Skeletal muscle satellite cell (primary cell): ENCODE data around the gene ANGPTL2.

Experiments used
- H3K27me3 ChIP-seq: 2 replicates; pipeline ENCODE4 v1.7.0; 2013; ENCODE audit warnings: low read length; ENCODE audit not compliant: control insufficient read depth, insufficient read depth
- H3K36me3 ChIP-seq: 2 replicates; pipeline ENCODE4 v1.7.0; 2013; ENCODE audit warnings: mild to moderate bottlenecking, control low read depth, low read length; ENCODE audit not compliant: insufficient read depth
- H3K4me1 ChIP-seq: 2 replicates; pipeline ENCODE4 v1.7.0; 2013; ENCODE audit warnings: low read length; ENCODE audit not compliant: control insufficient read depth, insufficient read depth
- H3K4me2 ChIP-seq: 2 replicates; pipeline ENCODE4 v1.7.0; 2013; ENCODE audit warnings: mild to moderate bottlenecking, low read length
- H3K4me3 ChIP-seq: 2 replicates; pipeline ENCODE4 v1.7.0; 2013; ENCODE audit warnings: low read length
- H3K9ac ChIP-seq: 2 replicates; pipeline ENCODE4 v1.7.0; 2013; ENCODE audit warnings: mild to moderate bottlenecking, low read depth, low read length, moderate library complexity
- H3K9me3 ChIP-seq: replicated peaks from 2 replicates; pipeline ENCODE4 v1.7.0; 2013; ENCODE audit warnings: mild to moderate bottlenecking, control low read depth, low read length

ANGPTL2 gene

DNA sequence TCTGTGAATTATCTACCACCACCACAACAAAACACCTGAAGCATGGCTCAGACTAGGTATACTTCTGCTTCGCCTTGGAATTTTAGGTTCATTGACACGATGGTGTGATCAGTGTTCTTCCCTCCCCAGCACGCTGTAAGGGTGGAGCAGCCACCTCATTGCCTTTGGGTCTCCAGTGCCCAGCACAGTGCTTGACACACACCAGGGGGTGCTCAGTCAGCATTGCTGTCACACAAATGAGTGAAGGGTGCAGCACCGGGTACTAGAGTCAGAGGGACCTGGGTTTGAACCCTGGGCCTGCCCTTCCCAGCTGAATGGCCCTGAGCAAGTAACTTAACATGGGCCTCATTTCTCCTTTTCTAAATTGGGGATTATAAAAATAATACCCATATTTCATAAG is 9.9 kb upstream of the ANGPTL2 start:
- Histone ChIP-seq H3K9me3 (no peaks in the 10 kb centered on the region), H3K4me2 (peak overlapping the region; percentile 49), H3K9ac (peak overlapping the region; percentile 54), H3K4me1 (peaks cover 55% of the 10 kb centered on the region), H3K36me3 (no peaks in the 10 kb centered on the region), H3K27me3 (peaks cover 9% of the 10 kb centered on the region), H3K4me3 (no peak overlapping the region)

DNA sequence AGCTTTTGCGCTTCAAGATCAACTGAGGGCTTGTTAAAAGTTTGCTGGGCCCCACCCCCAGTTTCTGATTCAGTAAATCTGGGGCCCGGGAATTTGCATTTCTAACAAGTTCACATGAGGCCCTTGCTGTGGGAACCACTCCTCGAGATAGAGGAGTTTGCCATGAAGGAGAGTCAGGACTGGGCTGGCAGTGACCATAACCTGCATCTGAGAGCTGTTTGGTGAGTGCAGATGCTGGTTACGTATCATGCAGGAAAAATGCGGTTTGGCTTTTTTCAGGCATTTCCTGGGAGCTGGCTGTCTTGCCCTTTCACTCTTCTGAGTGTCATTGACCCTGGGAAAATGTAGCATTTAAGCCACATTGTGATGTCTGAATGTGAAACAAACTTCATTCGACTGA is 9.4 kb upstream of the ANGPTL2 start:
- Histone ChIP-seq H3K9me3 (no peaks in the 10 kb centered on the region), H3K27me3 (peaks cover 9% of the 10 kb centered on the region), H3K36me3 (no peaks in the 10 kb centered on the region), H3K4me2 (peak overlapping the region; percentile 49), H3K4me3 (peak overlapping the region; percentile 1), H3K4me1 (peaks cover 55% of the 10 kb centered on the region), H3K9ac (peak overlapping the region; percentile 54)

DNA sequence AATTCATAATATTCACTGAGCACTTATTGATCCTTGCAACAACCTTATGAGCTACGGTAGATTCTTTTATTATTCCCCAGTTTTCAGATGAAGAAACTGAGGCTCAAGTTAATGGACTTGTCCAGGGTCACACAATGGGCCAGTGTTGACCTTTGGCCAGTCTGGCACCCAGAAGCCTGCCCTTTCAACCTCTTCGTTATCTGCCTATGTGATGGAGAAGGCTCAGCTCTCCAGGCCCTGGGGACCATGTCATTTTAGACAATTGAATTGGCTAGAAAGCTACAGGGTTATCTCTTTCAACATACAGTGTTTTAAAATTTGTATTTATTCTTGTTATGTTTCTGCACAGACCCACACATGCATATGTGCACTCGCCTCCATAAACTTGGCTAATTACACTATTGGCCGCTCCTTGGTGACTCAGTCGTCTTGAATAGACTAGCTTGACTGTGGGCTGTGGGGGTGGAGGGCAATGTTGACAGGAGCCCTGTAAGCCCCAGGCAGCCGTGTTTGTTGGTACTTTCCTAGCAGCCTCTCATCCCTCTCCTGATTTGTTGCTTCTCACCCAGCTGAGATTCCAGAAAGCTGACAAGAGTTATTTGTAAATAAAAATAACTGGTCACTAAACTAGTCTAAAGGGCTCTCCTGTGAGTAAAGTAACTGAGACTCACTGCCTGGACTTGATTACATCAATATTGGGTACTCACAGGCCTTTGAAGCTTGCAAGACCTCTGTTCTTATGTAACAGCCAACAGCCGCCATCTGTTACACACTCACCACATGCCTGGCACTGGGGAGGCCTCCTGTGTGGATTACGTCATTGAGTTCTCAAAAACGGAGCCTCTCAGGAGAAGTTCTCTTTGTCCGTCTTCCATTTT is 8.5 kb upstream of the ANGPTL2 start:
- H3K36me3 ChIP-seq, result no peaks in the 10 kb centered on the region
- peaks cover 55% of the 10 kb centered on the region for H3K4me1 ChIP-seq
- no peaks in the 10 kb centered on the region for H3K9me3 ChIP-seq
- peak overlapping the region; percentile 1 for H3K4me3 ChIP-seq
- peak overlapping the region; percentile 51 for H3K9ac ChIP-seq
- peaks cover 6% of the 10 kb centered on the region for H3K27me3 ChIP-seq
- peak overlapping the region; percentile 49 for H3K4me2 ChIP-seq

DNA sequence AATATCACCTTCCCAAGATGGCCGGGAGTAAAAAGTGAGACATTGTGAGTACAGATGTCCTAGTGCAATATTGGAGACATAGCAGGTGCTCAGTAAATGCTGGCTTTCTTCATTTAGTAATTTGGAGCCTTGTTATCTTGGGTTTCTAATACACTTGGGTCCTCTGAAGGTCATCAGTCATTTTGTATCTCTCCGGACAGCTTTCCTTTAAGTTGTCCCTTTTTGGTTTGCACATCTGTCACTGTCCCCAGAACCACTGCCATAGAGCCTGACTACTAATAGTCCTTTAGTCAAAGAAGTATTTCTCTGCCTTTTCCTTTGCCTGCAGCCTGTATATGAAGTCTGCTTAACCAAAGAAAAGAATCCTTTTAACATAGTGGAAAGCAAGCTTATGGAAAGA is 7.8 kb upstream of the ANGPTL2 start:
- Histone ChIP-seq H3K4me1 (peaks cover 55% of the 10 kb centered on the region), H3K27me3 (peaks cover 2% of the 10 kb centered on the region), H3K4me3 (no peak overlapping the region)

DNA sequence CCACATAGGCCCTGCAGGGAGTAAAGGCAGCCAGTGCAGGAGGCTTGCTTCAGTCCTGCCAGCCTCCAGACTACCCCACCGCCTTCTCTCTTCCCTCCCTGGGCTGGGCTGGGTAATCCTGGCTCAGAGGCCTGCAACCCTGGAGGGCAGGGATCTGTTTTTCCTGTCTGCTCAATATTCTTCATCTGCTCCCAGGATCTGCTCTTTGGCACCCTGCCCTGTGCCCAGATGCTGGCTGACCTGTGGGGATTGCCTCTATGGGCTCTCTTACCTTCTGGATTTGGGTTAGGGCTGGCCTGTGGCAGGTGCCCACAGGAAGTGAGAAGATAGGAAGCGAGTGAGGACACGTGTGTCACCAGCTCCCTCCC is 7.3 kb upstream of the ANGPTL2 start:
- peaks cover 52% of the 10 kb centered on the region for H3K4me1 ChIP-seq
- no peak overlapping the region for H3K4me3 ChIP-seq

More for the DNA sequence above, 7.8 kb upstream of the ANGPTL2 start:
- Histone ChIP-seq H3K4me2 (peak overlapping the region; percentile 49), H3K9me3 (no peaks in the 10 kb centered on the region), H3K9ac (no peak overlapping the region), H3K36me3 (no peaks in the 10 kb centered on the region)

DNA sequence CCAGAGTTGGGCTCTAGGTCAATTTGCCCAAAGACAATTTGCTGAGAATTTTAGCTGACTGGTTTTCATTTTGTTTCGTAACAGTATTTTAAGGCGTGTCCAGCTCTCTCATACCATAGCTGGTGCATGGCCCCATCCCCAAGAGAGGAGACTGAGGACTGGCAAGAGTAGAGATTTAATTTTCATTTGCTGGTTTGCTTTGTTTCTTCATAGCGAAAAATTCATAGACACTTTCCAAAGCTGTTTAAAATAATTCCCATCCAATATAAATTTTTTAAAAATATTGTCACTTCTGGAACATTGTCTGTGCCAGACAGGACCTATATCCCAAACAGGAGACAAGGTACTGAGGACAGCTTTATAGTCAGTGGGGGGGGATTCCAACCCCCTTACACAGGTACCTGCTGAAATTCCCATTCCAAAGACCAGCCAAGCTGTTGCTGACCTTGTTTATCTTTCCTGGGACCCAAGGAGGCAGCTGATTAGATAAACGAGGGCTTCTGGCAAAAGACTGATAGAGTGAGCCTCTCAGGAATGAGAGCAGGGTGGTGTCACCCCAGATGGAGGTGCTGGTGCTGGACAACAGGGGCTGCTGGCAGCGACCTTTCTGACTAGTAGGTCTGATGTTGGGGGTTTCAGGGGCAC is 6.8 kb upstream of the ANGPTL2 start:
- peaks cover 47% of the 10 kb centered on the region for H3K4me1 ChIP-seq
- H3K36me3 ChIP-seq, result no peaks in the 10 kb centered on the region
- no peak overlapping the region for H3K4me2 ChIP-seq
- H3K9me3 ChIP-seq, result no peaks in the 10 kb centered on the region
- H3K4me3 ChIP-seq, result no peak overlapping the region
- no peak overlapping the region for H3K9ac ChIP-seq
- H3K27me3 ChIP-seq, result no peaks in the 10 kb centered on the region

More for the DNA sequence above, 7.3 kb upstream of the ANGPTL2 start:
- H3K9me3 ChIP-seq, result no peaks in the 10 kb centered on the region
- no peaks in the 10 kb centered on the region for H3K36me3 ChIP-seq
- H3K27me3 ChIP-seq, result no peaks in the 10 kb centered on the region
- H3K9ac ChIP-seq, result no peak overlapping the region
- no peak overlapping the region for H3K4me2 ChIP-seq

DNA sequence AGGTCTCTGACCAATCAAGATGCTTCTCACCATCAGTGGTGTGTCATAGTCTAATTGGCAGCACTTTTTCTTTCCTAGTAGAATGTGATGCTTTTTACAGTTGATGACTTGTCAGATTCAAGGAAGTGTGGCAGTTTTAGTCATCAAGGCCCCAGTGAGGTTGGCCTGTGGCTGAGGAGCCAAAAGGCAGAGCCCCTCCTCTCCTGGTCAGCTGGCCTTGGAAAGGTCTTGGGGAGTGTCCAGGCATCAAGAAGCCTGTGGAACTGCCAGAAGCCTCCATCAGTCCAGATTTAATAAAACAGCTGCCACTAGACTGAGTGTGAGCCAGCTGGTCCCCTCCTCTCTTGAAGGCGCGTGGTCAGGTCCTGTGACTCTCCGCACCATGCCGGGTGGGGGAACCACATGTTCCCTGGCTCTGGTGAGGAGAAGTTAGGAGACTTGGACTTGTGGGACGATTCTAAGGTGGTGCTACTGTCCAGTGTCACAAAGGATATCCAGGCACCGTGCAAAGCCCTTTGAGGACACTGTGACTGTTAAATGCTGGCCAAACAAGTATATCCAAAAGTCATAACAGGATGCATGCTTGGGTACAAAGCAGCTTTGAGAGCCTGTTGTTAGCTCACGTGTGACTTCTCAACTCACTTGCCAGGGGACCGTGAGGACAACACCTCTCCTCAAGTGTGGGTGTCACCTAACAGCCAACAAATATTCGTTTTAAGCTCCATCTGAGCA is 6.1 kb upstream of the ANGPTL2 start:
- Histone ChIP-seq H3K4me2 (no peak overlapping the region), H3K4me1 (peaks cover 42% of the 10 kb centered on the region), H3K4me3 (no peak overlapping the region), H3K9ac (no peak overlapping the region), H3K9me3 (no peaks in the 10 kb centered on the region), H3K36me3 (no peaks in the 10 kb centered on the region), H3K27me3 (no peaks in the 10 kb centered on the region)

DNA sequence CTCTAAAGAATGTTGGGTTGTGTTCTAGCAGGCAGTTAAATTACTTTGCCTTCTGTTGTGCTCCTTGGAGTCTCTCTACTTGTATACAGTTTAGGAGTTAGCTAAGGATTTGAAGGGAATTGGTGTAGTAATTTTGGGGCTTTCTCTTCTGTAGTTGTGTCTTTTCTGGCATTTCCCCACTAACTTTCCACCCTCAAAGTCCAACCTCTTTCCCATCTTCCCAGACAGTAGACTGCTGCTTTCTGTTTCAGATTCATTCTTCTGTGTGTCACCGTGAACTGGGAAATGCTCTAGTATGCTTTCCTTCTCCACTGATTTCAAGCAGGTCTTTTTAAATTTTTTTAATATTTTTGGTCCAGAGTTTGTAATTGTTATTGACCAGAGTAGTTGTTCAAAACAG is 4.5 kb upstream of the ANGPTL2 start:
- no peak overlapping the region for H3K9ac ChIP-seq
- H3K4me3 ChIP-seq, result no peak overlapping the region

DNA sequence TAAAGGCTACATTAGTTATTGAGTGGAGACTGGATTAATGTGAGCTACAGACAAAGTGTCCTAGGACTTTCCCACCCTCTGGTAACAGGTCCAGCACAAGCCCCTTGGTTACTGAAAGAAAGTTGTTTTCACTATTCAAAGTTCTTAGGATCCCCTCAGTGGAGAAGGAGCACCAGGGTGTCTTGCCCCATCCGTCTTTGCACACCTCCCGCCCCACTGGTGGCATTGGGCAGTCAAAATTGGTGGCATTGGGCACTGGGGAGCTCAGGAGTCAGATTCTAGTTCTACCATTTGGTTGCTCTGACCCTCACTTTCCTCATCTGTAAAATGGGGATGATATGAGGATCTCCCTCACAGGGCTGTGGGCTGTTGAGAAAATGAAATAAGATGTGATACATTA is 2.4 kb upstream of the ANGPTL2 start:
- Histone ChIP-seq H3K27me3 (no peaks in the 10 kb centered on the region), H3K9ac (no peak overlapping the region), H3K4me3 (no peak overlapping the region), H3K9me3 (no peaks in the 10 kb centered on the region), H3K4me2 (no peak overlapping the region), H3K4me1 (peaks cover 34% of the 10 kb centered on the region), H3K36me3 (no peaks in the 10 kb centered on the region)

More for the DNA sequence above, 4.5 kb upstream of the ANGPTL2 start:
- Histone ChIP-seq H3K27me3 (no peaks in the 10 kb centered on the region), H3K9me3 (no peaks in the 10 kb centered on the region), H3K4me1 (peaks cover 40% of the 10 kb centered on the region), H3K36me3 (no peaks in the 10 kb centered on the region), H3K4me2 (no peak overlapping the region)

DNA sequence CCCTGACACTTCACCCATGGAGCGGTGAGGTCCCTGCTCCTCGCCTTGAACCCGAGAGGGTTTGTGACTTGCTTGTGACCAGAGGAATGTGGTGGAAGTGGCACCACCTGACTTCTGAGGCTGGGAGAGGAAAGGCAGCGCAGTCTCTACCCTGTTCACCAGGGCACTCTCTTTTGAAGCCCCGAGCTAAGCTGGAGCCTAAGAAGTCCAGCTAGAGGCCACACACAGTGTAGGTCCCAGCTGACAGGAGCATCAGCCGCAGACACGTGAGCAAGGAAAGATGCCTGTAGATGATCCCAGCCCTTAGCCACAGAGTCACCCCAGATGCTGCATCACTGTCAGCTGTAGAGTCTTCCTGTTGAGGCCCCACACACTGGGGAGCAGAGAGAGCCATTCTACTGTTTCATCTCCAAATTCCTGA is 1.7 kb upstream of the ANGPTL2 start:
- Histone ChIP-seq H3K27me3 (no peaks in the 10 kb centered on the region), H3K36me3 (no peaks in the 10 kb centered on the region), H3K4me1 (peaks cover 34% of the 10 kb centered on the region), H3K9me3 (no peaks in the 10 kb centered on the region), H3K4me3 (no peak overlapping the region), H3K4me2 (no peak overlapping the region), H3K9ac (no peak overlapping the region)

DNA sequence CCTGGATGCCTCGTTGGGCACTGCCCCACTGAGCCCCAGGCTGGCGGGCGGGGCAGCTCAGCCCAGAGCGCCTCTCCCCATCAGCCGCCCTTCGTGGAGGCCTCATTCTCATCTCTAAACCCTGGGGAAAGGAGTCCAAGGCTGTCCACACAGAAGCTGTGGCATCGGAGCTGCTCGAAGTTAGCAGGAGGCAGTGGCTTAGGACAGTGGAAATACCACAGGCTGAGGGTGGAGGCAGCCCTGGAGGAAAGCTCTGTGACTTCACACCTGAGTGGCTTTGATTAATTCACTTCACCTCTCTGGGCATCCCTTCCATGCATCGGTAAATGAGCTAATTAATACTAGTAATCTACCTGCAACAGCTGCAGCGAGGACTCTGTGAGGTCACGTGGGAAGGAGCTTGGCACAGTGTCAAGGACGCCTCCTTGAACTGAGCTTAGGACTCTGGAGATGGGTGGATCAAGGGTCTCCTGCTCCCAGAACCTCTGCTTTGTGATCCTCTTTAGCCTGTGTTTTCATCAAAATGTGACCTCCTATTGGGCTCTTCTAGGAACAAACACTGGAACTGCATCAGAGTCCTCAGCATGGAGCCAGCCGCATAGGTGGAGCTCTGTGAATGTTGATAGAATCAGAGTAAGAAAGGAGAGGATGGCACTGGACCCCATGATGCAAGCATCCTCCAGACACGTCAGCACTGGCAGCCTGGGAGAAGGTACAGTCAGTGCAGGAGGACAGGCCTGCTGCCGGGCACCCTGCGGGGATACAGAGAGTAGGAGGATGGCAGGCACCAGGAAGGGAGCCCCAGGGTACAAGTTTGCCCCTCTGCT is 842 bp upstream of the ANGPTL2 start:
- no peaks in the 10 kb centered on the region for H3K27me3 ChIP-seq
- H3K36me3 ChIP-seq, result no peaks in the 10 kb centered on the region
- H3K9me3 ChIP-seq, result no peaks in the 10 kb centered on the region
- H3K4me1 ChIP-seq, result peaks cover 28% of the 10 kb centered on the region
- peak overlapping the region; percentile 75 for H3K9ac ChIP-seq
- peak overlapping the region; percentile 75 for H3K4me3 ChIP-seq
- peak overlapping the region; percentile 95 for H3K4me2 ChIP-seq
